ENCODE results near the gene JPH4.
"Not testable (repeated sequence)": the region's sequence is repeated elsewhere in the genome, so short reads cannot be mapped to it uniquely, and the experiment has no call there.

The JPH4 gene

DNA sequence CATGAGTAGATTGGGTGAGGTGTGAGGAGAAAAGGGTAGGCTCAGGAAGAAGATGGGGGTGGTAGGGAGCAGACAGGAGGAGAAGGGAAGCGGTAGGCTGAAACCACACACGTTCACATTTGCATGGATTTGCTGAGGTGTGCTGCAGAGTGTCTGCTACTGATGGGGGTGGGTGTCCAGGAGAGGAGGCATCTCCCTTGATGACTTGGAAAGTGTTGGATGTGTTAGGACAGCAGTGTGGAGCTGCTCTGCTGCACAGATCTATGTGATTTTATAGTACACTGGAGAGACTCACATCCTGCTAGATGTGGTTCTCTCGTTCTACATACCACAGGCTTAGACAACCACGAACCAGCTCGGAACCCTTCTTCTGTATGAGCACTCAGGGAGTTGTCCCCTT, 36.3 kb downstream of the JPH4 start:
- H3K27ac ChIP-seq, result no peak overlapping the region
- TF ChIP-seq, protein P1, sequence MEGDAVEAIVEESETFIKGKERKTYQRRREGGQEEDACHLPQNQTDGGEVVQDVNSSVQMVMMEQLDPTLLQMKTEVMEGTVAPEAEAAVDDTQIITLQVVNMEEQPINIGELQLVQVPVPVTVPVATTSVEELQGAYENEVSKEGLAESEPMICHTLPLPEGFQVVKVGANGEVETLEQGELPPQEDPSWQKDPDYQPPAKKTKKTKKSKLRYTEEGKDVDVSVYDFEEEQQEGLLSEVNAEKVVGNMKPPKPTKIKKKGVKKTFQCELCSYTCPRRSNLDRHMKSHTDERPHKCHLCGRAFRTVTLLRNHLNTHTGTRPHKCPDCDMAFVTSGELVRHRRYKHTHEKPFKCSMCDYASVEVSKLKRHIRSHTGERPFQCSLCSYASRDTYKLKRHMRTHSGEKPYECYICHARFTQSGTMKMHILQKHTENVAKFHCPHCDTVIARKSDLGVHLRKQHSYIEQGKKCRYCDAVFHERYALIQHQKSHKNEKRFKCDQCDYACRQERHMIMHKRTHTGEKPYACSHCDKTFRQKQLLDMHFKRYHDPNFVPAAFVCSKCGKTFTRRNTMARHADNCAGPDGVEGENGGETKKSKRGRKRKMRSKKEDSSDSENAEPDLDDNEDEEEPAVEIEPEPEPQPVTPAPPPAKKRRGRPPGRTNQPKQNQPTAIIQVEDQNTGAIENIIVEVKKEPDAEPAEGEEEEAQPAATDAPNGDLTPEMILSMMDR (IDR thresholded peaks at IDR 0.05), result no peak

- TF ChIP-seq, protein P1 (IDR thresholded peaks at IDR 0.05), result no peak
- no peak for TF ChIP-seq ZFX (IDR thresholded peaks at IDR 0.05; ENCODE audit: borderline replicate concordance)
- no peak overlapping the region for H3K27ac ChIP-seq
Measured at GRCh38 chr14:23540141-23540469, 38.5 kb downstream of the JPH4 start.

GRCh38 chr14:23539248-23540140, 39.1 kb downstream of the JPH4 start:
- TF ChIP-seq, protein P1 (IDR thresholded peaks at IDR 0.05), result peak; percentile 86
- no peak for TF ChIP-seq ZFX (IDR thresholded peaks at IDR 0.05; ENCODE audit: borderline replicate concordance)
- no peak overlapping the region for H3K27ac ChIP-seq

GRCh38 chr14:23538785-23539184, 39.8 kb downstream of the JPH4 start:
- H3K27ac ChIP-seq, result no peak overlapping the region
- TF ChIP-seq ZFX (IDR thresholded peaks at IDR 0.05; ENCODE audit: borderline replicate concordance), result no peak
- TF ChIP-seq, protein P1 (IDR thresholded peaks at IDR 0.05), result no peak

GRCh38 chr14:23538050-23538718, 40.4 kb downstream of the JPH4 start:
- H3K27ac ChIP-seq, result no peak overlapping the region
- TF ChIP-seq, protein P1 (IDR thresholded peaks at IDR 0.05), result no peak
- TF ChIP-seq ZFX (IDR thresholded peaks at IDR 0.05; ENCODE audit: borderline replicate concordance), result no peak

GRCh38 chr14:23537351-23538049, 41.1 kb downstream of the JPH4 start:
- no peak for TF ChIP-seq ZFX (IDR thresholded peaks at IDR 0.05; ENCODE audit: borderline replicate concordance)
- TF ChIP-seq, protein P1 (IDR thresholded peaks at IDR 0.05), result no peak
- H3K27ac ChIP-seq, result no peak overlapping the region

- H3K27ac ChIP-seq, result not testable (repeated sequence)
Measured at GRCh38 chr14:23536906-23537305, 41.7 kb downstream of the JPH4 start.
